Left lung (tissue), 10 donors: ENCODE results near the gene TRIM29. TPM values are rescaled to one million over a fixed set of nuclear protein-coding genes. Genes with fewer than 3 reads are reported as not detected.

Source experiments
- ATAC-seq: fragments of 200-7000 bp; cut with Tn5 transposase; one replicate; pipeline ENCODE4 v1.9.1; 2020; ENCODE audit warnings: moderate library complexity
- DNase-seq, 4 donors: peaks; one replicate each; pipeline ENCODE4 v3.0.0-alpha.2; 2013 to 2020
- H3K27ac ChIP-seq, 2 donors: fragments of 200-600 bp; sonication (generic) in 1 of 2; one replicate each; pipeline versions ENCODE4 v1.5.0 to v1.8.0; 2020 to 2021
- H3K27me3 ChIP-seq, 2 donors: fragments of 200-600 bp; sonication (generic) in 1 of 2; one replicate each; pipeline versions ENCODE4 v1.5.0 to v1.8.0; 2020 to 2021
- H3K36me3 ChIP-seq, 2 donors: fragments of 200-600 bp; sonication (generic) in 1 of 2; one replicate each; pipeline versions ENCODE4 v1.5.0 to v1.8.0; 2020 to 2021
- H3K4me1 ChIP-seq, 2 donors: fragments of 200-600 bp; one replicate each; pipeline ENCODE4 v1.8.0; 2021
- H3K4me3 ChIP-seq, 2 donors: fragments of 200-600 bp; sonication (generic) in 1 of 2; one replicate each; pipeline versions ENCODE4 v1.5.0 to v1.8.0; 2020 to 2021; ENCODE audit warnings: mild to moderate bottlenecking in 1 of 2
- H3K9me3 ChIP-seq, 2 donors: fragments of 200-600 bp; sonication (generic) in 1 of 2; one replicate each; pipeline versions ENCODE4 v1.5.0 to v1.8.0; 2020 to 2021
- CTCF ChIP-seq, 2 donors: fragments of 200-600 bp; sonication (generic) in 1 of 2; IDR thresholded peaks; one replicate each; pipeline versions ENCODE4 v1.5.0 to v1.8.0; 2021; ENCODE audit warnings: antibody characterized with exemption in 2 of 2
- intact Hi-C, 2 donors: fragments of 100-400 bp; cut with DNase I; formaldehyde crosslinking; loops; one replicate each; pipeline versions ENCODE4 v1.11.2 to v1.14.2; 2022
- polyA plus RNA-seq, 6 donors: library from polyadenylated mRNA; unstranded; fragments of 120-200 nt; gene quantifications; one replicate each; pipeline ENCODE4 v1.2.1, GENCODE V29; 2013; ENCODE audit not compliant: insufficient read length in 6 of 6
- total RNA-seq, 2 donors: library from RNA; stranded (reverse); fragmentation: NEBNext Ultra II Directional; extraction: Animal tissue kit (Norgen Biotek cat#: 25700); gene quantifications; one replicate each; pipeline ENCODE4 v1.2.1, GENCODE V29; 2021
- donor health status: DM: no; HTN: yes; CAD: no.
- donor health status: DM: no; HTN: no; CAD: no.

TRIM29 gene
- total and polyA plus RNA-seq, 8 donors: 0.18 to 5.4 (median 0.56) TPM

GRCh38 chr11:120130991-120131760 is 6.7 kb downstream of the TRIM29 start:
- no peaks in the 10 kb centered on the region for H3K27me3 ChIP-seq
- H3K4me1 ChIP-seq: no peaks in the 10 kb centered on the region
- ATAC-seq (no peak), DNase-seq (peak in 2 of 4 donors; percentile 13 to 14)
- no peak overlapping the region for H3K27ac ChIP-seq
- H3K4me3 ChIP-seq: no peak overlapping the region
- TF ChIP-seq CTCF (IDR thresholded peaks at IDR 0.05): no peak
- H3K36me3 ChIP-seq: no peaks in the 10 kb centered on the region
- intact Hi-C loops: no loop called here
- H3K9me3 ChIP-seq: no peaks in the 10 kb centered on the region

GRCh38 chr11:120130176-120130980 is 7.5 kb downstream of the TRIM29 start:
- no peak for TF ChIP-seq CTCF (IDR thresholded peaks at IDR 0.05)
- intact Hi-C loops: no loop called here
- ATAC-seq (no peak), DNase-seq (peak in 2 of 4 donors; percentile 19 to 45)
- Histone ChIP-seq H3K4me3 (no peak overlapping the region), H3K27me3 (no peaks in the 10 kb centered on the region), H3K9me3 (no peaks in the 10 kb centered on the region), H3K27ac (no peak overlapping the region), H3K4me1 (no peaks in the 10 kb centered on the region), H3K36me3 (no peaks in the 10 kb centered on the region)

GRCh38 chr11:120129570-120129969 is 8.3 kb downstream of the TRIM29 start:
- H3K27ac ChIP-seq: no peak overlapping the region
- ATAC-seq (no peak), DNase-seq (peak in 2 of 4 donors; percentile 24 to 65)
- H3K4me3 ChIP-seq: no peak overlapping the region
- H3K9me3 ChIP-seq: no peaks in the 10 kb centered on the region
- intact Hi-C loops: no loop called here
- H3K4me1 ChIP-seq: no peaks in the 10 kb centered on the region
- H3K27me3 ChIP-seq: no peaks in the 10 kb centered on the region
- no peaks in the 10 kb centered on the region for H3K36me3 ChIP-seq
- TF ChIP-seq CTCF (IDR thresholded peaks at IDR 0.05): no peak

- ATAC-seq (peak; percentile 72), DNase-seq (peak in 2 of 4 donors; percentile 33 to 71)
- Histone ChIP-seq H3K27ac (no peak overlapping the region), H3K9me3 (no peaks in the 10 kb centered on the region), H3K4me3 (no peak overlapping the region), H3K36me3 (no peaks in the 10 kb centered on the region), H3K4me1 (no peaks in the 10 kb centered on the region), H3K27me3 (no peaks in the 10 kb centered on the region)
- TF ChIP-seq CTCF (IDR thresholded peaks at IDR 0.05): no peak
- intact Hi-C loops: no loop called here
Measured at GRCh38 chr11:120128392-120129119, 9.4 kb downstream of the TRIM29 start.
